Transverse colon (tissue), 4 donors: Measurements from ENCODE around the gene MED12L.

Experiments used
- CTCF ChIP-seq, 5 experiments: fragments of 200-600 bp in 3 of 5; fragments of 450-650 bp in 2 of 5; sonication (generic) in 3 of 5; IDR thresholded peaks; 1 replicate in 2 of 5; 2 replicates in 3 of 5; pipeline ENCODE4 v1.5.1; 2016 to 2017; ENCODE audit warnings: antibody characterized with exemption in 5 of 5, inconsistent platforms in 3 of 5, mild to moderate bottlenecking in 2 of 5, moderate library complexity in 1 of 5
- EP300 ChIP-seq: sonication (generic); formaldehyde crosslinking; IDR thresholded peaks from one replicate; pipeline ENCODE4 v1.6.1; 2017; ENCODE audit warnings: antibody characterized with exemption, low read depth
- POLR2A ChIP-seq: fragments of 450-650 bp; IDR thresholded peaks from one replicate; pipeline ENCODE4 v1.6.1; 2016; ENCODE audit warnings: antibody characterized with exemption, mild to moderate bottlenecking, moderate library complexity
- POLR2AphosphoS5 ChIP-seq, 3 donors: sonication (generic); formaldehyde crosslinking; IDR thresholded peaks; one replicate each; pipeline ENCODE4 v1.6.1; 2016; ENCODE audit warnings: antibody characterized with exemption in 3 of 3

DNA sequence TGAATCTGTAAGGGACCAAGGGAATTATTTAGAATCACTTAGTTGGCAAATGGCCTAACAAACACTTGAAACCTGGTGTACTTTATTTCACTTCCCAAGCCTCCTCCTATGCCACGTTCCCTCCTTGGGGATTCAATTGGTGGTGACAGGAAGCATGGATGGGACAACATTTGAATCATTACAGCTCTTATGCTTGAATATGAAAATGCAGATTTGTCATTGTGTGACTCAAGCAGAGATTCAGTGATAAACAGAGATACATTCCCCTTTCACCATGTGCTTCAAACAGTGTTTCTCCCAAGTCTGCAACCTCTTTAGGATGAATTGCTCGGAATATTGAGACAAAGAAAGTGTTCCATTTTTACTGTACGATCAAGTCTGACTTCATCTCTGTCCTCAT, 32.7 kb upstream of the MED12L start:
- TF ChIP-seq POLR2AphosphoS5 (IDR thresholded peaks at IDR 0.05) = no peak
- no peak for TF ChIP-seq CTCF (IDR thresholded peaks at IDR 0.05)
- no peak for TF ChIP-seq POLR2A
- no peak for TF ChIP-seq EP300
